HepG2 (cell line): ENCODE measurements around the gene LRRC42. TPM values are rescaled to one million over a fixed set of nuclear protein-coding genes. Genes with fewer than 3 reads are reported as not detected.

Experiments
- ERF ChIP-seq: IDR thresholded peaks from 2 replicates; pipeline ENCODE4 v1.6.1; 2018; ENCODE audit warnings: missing biosample characterization, missing genetic modification reagents
- FOXA1 ChIP-seq, 2 experiments: fragments of 450-650 bp in 1 of 2; sonication (generic) in 1 of 2; formaldehyde crosslinking in 1 of 2; IDR thresholded peaks; 2 replicates each; pipeline versions ENCODE4 v1.4.0 to v1.6.1; 2016 to 2020; ENCODE audit warnings: missing genetic modification reagents in 1 of 2
- FOXO1 ChIP-seq: sonication (generic); formaldehyde crosslinking; IDR thresholded peaks from 2 replicates; pipeline ENCODE4 v1.4.0; 2020; ENCODE audit warnings: missing genetic modification reagents
- HNF4G ChIP-seq, 2 experiments: sonication (generic) in 1 of 2; formaldehyde crosslinking in 1 of 2; IDR thresholded peaks; 2 replicates each; pipeline versions ENCODE4 v1.4.0 to v1.6.1; 2011 to 2020; ENCODE audit warnings: borderline replicate concordance in 2 of 2, low read depth in 2 of 2, mild to moderate bottlenecking in 2 of 2, low read length in 1 of 2, missing genetic modification reagents in 1 of 2, moderate library complexity in 1 of 2
- ISL2 ChIP-seq: sonication (generic); formaldehyde crosslinking; IDR thresholded peaks from 2 replicates; pipeline ENCODE4 v1.5.0; 2020; ENCODE audit warnings: missing genetic modification reagents
- KAT8 ChIP-seq: IDR thresholded peaks from 2 replicates; pipeline ENCODE4 v1.6.1; 2016; ENCODE audit warnings: missing genetic modification reagents, missing compliant biosample characterization
- MED1 ChIP-seq: sonication (generic); formaldehyde crosslinking; IDR thresholded peaks from 2 replicates; pipeline ENCODE4 v1.4.0; 2020; ENCODE audit warnings: missing genetic modification reagents
- NCOR1 ChIP-seq: fragments of 200-600 bp; sonication (generic); IDR thresholded peaks from 2 replicates; pipeline ENCODE4 v1.7.0; 2017; ENCODE audit warnings: antibody characterized with exemption, low read length, borderline replicate concordance
- NR2F6 ChIP-seq, 2 experiments: IDR thresholded peaks; 2 replicates each; pipeline ENCODE4 v1.6.1; 2016; ENCODE audit warnings: antibody characterized with exemption in 1 of 2, mild to moderate bottlenecking in 1 of 2
- TCF7 ChIP-seq: sonication (generic); IDR thresholded peaks from 2 replicates; pipeline ENCODE4 v1.6.1; 2016; ENCODE audit warnings: antibody characterized with exemption, low read depth
- polyA plus RNA-seq, 8 experiments: library from polyadenylated mRNA; depleted of rRNA in 3 of 8; stranded (reverse) in 7 of 8; unstranded in 1 of 8; fragments of >200 nt; fragmentation: Illumina TruSeq in 4 of 8; extraction: Trizol in 4 of 8; gene quantifications; 2 replicates each; pipeline versions ENCODE4 v1.2.1 to v1.2.3, GENCODE V29; 2011 to 2016; ENCODE audit warnings: low read depth in 4 of 8, missing spikeins in 1 of 8, mixed read lengths in 1 of 8; ENCODE audit not compliant: insufficient read depth in 1 of 8
- total RNA-seq, 5 experiments: library from RNA; depleted of rRNA; stranded (reverse); fragments of >200 nt; fragmentation: Illumina TruSeq; extraction: Trizol; gene quantifications; 2 replicates each; pipeline ENCODE4 v1.2.3, GENCODE V29; 2016; ENCODE audit warnings: low read depth in 1 of 5
- TF ChIP-seq, protein P1 (sequence below): sonication (generic); formaldehyde crosslinking; conservative IDR thresholded peaks from 2 replicates; pipeline ENCODE4 v1.4.0; 2020; ENCODE audit warnings: missing genetic modification reagents
- TF ChIP-seq, protein P2 (sequence below): sonication (generic); formaldehyde crosslinking; IDR thresholded peaks from 2 replicates; pipeline ENCODE4 v1.4.0; 2020; ENCODE audit warnings: missing genetic modification reagents
- TF ChIP-seq, protein P3 (sequence below): sonication (generic); formaldehyde crosslinking; IDR thresholded peaks from 2 replicates; pipeline ENCODE4 v1.4.0; 2020; ENCODE audit warnings: missing genetic modification reagents
- TF ChIP-seq, protein P4 (sequence below): sonication (generic); formaldehyde crosslinking; IDR thresholded peaks from 2 replicates; pipeline ENCODE4 v1.5.0; 2020; ENCODE audit warnings: mild to moderate bottlenecking, missing genetic modification reagents, borderline replicate concordance
- TF ChIP-seq, protein P5 (sequence below): sonication (generic); formaldehyde crosslinking; IDR thresholded peaks from 2 replicates; pipeline ENCODE4 v1.4.0; 2020; ENCODE audit warnings: missing genetic modification reagents

Gene LRRC42
- total and polyA plus RNA-seq, 2 of the 13 experiments (the other 11 are each of a cell fraction or from before 2014, with no cell fraction given) = 30.6 to 43.6 TPM

DNA sequence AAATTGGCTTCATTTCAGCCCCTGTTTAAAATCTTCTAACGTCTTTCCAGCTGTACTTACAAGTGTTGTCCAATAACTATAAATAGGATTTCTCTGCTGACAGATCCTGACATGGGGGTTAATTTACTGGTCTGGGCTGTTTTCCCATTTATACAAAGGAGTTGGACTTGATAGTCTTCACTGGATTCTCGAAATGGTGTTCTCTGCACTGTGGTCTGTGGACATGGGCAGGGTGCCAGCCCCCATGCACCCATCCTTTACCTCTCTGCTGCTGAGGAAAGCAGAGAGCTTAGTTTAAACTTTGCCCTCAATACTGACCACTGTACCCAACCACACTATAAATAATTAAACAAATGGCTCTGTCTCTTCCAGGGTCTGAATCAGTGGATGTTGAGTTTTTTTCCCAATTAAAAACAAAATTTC, 46.9 kb upstream of the LRRC42 start (continued):
- TF ChIP-seq, protein P1, sequence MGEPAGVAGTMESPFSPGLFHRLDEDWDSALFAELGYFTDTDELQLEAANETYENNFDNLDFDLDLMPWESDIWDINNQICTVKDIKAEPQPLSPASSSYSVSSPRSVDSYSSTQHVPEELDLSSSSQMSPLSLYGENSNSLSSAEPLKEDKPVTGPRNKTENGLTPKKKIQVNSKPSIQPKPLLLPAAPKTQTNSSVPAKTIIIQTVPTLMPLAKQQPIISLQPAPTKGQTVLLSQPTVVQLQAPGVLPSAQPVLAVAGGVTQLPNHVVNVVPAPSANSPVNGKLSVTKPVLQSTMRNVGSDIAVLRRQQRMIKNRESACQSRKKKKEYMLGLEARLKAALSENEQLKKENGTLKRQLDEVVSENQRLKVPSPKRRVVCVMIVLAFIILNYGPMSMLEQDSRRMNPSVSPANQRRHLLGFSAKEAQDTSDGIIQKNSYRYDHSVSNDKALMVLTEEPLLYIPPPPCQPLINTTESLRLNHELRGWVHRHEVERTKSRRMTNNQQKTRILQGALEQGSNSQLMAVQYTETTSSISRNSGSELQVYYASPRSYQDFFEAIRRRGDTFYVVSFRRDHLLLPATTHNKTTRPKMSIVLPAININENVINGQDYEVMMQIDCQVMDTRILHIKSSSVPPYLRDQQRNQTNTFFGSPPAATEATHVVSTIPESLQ = no peak
- TF ChIP-seq NCOR1 = peak; percentile 64; the same call in 1 of the 2 replicates
- TF ChIP-seq, protein P2, sequence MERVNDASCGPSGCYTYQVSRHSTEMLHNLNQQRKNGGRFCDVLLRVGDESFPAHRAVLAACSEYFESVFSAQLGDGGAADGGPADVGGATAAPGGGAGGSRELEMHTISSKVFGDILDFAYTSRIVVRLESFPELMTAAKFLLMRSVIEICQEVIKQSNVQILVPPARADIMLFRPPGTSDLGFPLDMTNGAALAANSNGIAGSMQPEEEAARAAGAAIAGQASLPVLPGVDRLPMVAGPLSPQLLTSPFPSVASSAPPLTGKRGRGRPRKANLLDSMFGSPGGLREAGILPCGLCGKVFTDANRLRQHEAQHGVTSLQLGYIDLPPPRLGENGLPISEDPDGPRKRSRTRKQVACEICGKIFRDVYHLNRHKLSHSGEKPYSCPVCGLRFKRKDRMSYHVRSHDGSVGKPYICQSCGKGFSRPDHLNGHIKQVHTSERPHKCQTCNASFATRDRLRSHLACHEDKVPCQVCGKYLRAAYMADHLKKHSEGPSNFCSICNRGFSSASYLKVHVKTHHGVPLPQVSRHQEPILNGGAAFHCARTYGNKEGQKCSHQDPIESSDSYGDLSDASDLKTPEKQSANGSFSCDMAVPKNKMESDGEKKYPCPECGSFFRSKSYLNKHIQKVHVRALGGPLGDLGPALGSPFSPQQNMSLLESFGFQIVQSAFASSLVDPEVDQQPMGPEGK = peak; percentile 70; the same call in 1 of the 2 replicates
- TF ChIP-seq FOXA1 (IDR thresholded peaks at IDR 0.05) = no peak
- TF ChIP-seq FOXA1 (CRISPR knock-in tag; IDR thresholded peaks at IDR 0.05) = peak; percentile 39; the same call in 1 of the 2 replicates
- 0 out of 2 replicates have a peak, but pooled peaks have one; percentile 34 for TF ChIP-seq ISL2 (CRISPR knock-in tag)
- peak; percentile 71; the same call in 1 of the 2 replicates for TF ChIP-seq HNF4G (IDR thresholded peaks at IDR 0.05; ENCODE audit: borderline replicate concordance, low read depth, low read length)
- TF ChIP-seq HNF4G (CRISPR knock-in tag; IDR thresholded peaks at IDR 0.05; ENCODE audit: borderline replicate concordance, low read depth) = no peak
- peak; percentile 41; the same call in 1 of the 2 replicates for TF ChIP-seq MED1 (CRISPR knock-in tag)
- 0 out of 2 replicates have a peak, but pooled peaks have one; percentile 3 for TF ChIP-seq TCF7
- 0 out of 2 replicates have a peak, but pooled peaks have one; percentile 10 for TF ChIP-seq NR2F6 (IDR thresholded peaks at IDR 0.05)
- no peak; the same call in 1 of the 2 replicates for TF ChIP-seq NR2F6 (CRISPR knock-in tag; IDR thresholded peaks at IDR 0.05)
- TF ChIP-seq, protein P3, sequence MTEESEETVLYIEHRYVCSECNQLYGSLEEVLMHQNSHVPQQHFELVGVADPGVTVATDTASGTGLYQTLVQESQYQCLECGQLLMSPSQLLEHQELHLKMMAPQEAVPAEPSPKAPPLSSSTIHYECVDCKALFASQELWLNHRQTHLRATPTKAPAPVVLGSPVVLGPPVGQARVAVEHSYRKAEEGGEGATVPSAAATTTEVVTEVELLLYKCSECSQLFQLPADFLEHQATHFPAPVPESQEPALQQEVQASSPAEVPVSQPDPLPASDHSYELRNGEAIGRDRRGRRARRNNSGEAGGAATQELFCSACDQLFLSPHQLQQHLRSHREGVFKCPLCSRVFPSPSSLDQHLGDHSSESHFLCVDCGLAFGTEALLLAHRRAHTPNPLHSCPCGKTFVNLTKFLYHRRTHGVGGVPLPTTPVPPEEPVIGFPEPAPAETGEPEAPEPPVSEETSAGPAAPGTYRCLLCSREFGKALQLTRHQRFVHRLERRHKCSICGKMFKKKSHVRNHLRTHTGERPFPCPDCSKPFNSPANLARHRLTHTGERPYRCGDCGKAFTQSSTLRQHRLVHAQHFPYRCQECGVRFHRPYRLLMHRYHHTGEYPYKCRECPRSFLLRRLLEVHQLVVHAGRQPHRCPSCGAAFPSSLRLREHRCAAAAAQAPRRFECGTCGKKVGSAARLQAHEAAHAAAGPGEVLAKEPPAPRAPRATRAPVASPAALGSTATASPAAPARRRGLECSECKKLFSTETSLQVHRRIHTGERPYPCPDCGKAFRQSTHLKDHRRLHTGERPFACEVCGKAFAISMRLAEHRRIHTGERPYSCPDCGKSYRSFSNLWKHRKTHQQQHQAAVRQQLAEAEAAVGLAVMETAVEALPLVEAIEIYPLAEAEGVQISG (CRISPR knock-in tag) = 0 out of 2 replicates have a peak, but pooled peaks have one; percentile 8
- TF ChIP-seq ERF (CRISPR knock-in tag) = 0 out of 2 replicates have a peak, but pooled peaks have one; percentile 21
- TF ChIP-seq, protein P4, sequence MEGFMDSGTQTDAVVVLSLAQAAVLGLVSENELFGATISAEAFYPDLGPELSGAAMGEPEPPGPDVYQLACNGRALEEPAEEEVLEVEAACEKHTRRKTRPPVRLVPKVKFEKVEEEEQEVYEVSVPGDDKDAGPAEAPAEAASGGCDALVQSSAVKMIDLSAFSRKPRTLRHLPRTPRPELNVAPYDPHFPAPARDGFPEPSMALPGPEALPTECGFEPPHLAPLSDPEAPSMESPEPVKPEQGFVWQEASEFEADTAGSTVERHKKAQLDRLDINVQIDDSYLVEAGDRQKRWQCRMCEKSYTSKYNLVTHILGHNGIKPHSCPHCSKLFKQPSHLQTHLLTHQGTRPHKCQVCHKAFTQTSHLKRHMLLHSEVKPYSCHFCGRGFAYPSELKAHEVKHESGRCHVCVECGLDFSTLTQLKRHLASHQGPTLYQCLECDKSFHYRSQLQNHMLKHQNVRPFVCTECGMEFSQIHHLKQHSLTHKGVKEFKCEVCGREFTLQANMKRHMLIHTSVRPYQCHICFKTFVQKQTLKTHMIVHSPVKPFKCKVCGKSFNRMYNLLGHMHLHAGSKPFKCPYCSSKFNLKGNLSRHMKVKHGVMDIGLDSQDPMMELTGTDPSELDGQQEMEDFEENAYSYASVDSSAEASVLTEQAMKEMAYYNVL (CRISPR knock-in tag) = peak; percentile 67; the same call in 1 of the 2 replicates
- 0 out of 2 replicates have a peak, but pooled peaks have one; percentile 18 for TF ChIP-seq KAT8 (CRISPR knock-in tag)
- TF ChIP-seq, protein P5, sequence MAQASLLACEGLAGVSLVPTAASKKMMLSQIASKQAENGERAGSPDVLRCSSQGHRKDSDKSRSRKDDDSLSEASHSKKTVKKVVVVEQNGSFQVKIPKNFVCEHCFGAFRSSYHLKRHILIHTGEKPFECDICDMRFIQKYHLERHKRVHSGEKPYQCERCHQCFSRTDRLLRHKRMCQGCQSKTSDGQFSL = peak; percentile 76
- TF ChIP-seq FOXO1 (CRISPR knock-in tag) = peak; percentile 44; the same call in 1 of the 2 replicates
